ENCODE results near the gene MTMR12. TPM values are rescaled to one million over a fixed set of nuclear protein-coding genes. Genes with fewer than 3 reads are reported as not detected.
"Not testable (repeated sequence)": the region's sequence is repeated elsewhere in the genome, so short reads cannot be mapped to it uniquely, and the experiment has no call there.

Gene MTMR12
- total and polyA plus RNA-seq, 2 donors: 11.7 to 12.9 TPM

DNA sequence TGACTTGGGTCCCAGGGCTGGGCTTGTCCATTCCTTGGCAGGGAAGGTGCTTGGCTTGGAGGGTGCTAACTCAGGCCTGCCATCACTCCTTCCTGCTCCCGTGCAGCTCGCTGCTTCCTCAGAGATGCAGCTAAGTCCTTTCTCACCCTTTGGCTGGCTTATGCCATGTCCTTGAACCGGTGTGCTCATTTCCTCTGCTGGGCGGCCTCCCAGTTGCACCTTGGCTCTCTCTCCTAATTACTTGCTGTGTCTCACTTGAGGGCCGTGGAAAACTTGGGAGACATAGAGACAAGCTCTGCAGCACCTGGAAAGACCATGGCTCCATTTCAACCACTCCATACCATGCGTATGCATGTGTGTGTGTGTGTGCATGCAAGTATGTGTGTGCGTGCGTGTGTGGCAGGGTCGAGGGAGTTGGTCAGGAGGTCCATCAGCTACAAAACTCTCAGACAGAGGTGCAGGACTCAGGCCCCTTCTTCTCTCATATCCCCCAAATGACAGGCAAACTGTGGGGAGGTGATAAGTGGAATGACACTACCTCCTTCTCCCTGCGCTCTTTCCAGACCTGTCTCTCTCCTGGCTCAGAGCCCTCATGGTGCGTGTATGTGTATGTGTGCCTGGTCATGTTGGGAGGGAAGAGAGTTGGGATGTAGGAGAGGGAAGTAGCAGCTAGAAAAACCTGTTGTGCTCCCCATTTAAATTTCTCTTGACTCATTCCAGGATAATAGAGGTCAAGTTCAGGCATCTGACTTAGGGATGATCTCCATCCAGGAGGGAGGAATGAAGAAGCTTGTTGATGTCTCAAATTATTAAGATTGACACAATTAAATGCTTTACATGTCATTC is 17.6 kb upstream of the MTMR12 start:
- Histone ChIP-seq H3K27ac (ENCODE audit: low read depth in 1 of 2, low read length in 1 of 2) (no peak overlapping the region), H3K4me1 (ENCODE audit: control insufficient read depth in 2 of 2, insufficient read depth in 2 of 2, low read length in 2 of 2) (no peaks in the 10 kb centered on the region), H3K4me3 (ENCODE audit: low read length in 2 of 2) (no peak overlapping the region), H3K36me3 (ENCODE audit: control insufficient read depth in 2 of 2, insufficient read depth in 2 of 2, low read length in 1 of 2) (no peaks in the 10 kb centered on the region), H3K9me3 (ENCODE audit: control insufficient read depth in 2 of 2, insufficient read depth in 1 of 2, low read length in 1 of 2) (no peaks in the 10 kb centered on the region), H3K27me3 (ENCODE audit: control insufficient read depth in 2 of 2, insufficient read depth in 1 of 2, low read length in 1 of 2) (no peaks in the 10 kb centered on the region)
- WGBS: 95% methylated on average over 11 of the region's 11 CpGs
- DNase-seq (ENCODE audit: low read depth in 6 of 9, low spot score in 9 of 9): no peak

DNA sequence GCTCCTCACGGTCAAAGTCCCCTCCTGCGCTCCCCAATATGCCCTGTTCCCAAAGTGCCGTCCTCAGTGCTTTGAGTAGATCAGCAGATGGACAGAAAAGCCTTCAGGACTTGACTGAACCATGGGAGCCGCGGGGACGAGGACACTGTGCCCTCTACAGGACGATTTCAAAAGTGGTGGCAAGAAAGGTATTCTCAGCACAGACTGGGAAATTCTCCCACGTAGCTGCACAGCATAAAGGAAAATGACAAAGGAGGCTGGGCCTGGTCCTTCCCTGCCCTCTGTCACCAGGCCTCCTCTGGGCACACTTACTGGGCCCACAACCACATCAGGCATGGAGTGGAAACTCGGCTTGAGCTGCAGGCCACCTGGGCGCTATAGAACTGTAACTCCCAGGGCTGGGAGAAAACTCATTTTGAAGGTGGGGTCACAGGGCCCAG is 16.7 kb upstream of the MTMR12 start:
- Histone ChIP-seq H3K9me3 (ENCODE audit: control insufficient read depth in 2 of 2, insufficient read depth in 1 of 2, low read length in 1 of 2) (no peaks in the 10 kb centered on the region), H3K4me1 (ENCODE audit: control insufficient read depth in 2 of 2, insufficient read depth in 2 of 2, low read length in 2 of 2) (no peaks in the 10 kb centered on the region), H3K27me3 (ENCODE audit: control insufficient read depth in 2 of 2, insufficient read depth in 1 of 2, low read length in 1 of 2) (no peaks in the 10 kb centered on the region), H3K27ac (ENCODE audit: low read depth in 1 of 2, low read length in 1 of 2) (no peak overlapping the region), H3K36me3 (ENCODE audit: control insufficient read depth in 2 of 2, insufficient read depth in 2 of 2, low read length in 1 of 2) (no peaks in the 10 kb centered on the region), H3K4me3 (ENCODE audit: low read length in 2 of 2) (no peak overlapping the region)
- 53% methylated on average over 10 of the region's 10 CpGs for WGBS
- peak in 5 of 9 donors; percentile 28 to 68 (median 41) for DNase-seq (ENCODE audit: low read depth in 6 of 9, low spot score in 9 of 9)

DNA sequence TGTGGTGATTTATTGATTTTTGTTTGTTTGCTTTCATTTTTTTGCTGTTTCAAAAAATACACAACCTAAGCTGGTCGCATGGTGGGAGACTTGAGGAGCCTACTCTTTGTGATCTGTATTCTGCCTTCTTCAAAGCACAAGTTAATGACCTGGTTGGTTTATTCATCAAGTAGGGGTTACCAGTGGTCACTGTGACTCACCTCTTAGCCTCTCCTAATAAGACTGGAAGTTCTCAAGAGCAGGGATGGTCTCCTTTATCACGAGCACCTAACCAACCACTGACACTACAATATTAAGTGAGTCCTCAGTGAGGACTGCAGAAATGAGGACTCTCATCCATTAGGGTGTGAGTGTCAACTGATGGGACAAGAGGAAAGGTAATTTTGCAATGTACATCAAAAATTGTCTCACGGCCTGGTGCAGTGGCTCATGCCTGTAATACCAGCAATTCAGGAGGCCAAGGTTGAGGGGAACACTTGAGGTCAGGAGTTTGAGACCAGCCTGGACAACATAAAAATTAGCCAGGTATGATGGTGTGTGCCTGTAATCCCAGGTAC is 13.6 kb upstream of the MTMR12 start:
- no peak overlapping the region for H3K27ac ChIP-seq (ENCODE audit: low read depth in 1 of 2, low read length in 1 of 2)
- H3K36me3 ChIP-seq (ENCODE audit: control insufficient read depth in 2 of 2, insufficient read depth in 2 of 2, low read length in 1 of 2): no peaks in the 10 kb centered on the region
- DNase-seq (ENCODE audit: low read depth in 6 of 9, low spot score in 9 of 9): no peak
- H3K9me3 ChIP-seq (ENCODE audit: control insufficient read depth in 2 of 2, insufficient read depth in 1 of 2, low read length in 1 of 2): peaks cover 0 to 21% of the 10 kb centered on the region in 2 donors
- no peaks in the 10 kb centered on the region for H3K4me1 ChIP-seq (ENCODE audit: control insufficient read depth in 2 of 2, insufficient read depth in 2 of 2, low read length in 2 of 2)
- WGBS: 95% methylated on average over 3 of the region's 3 CpGs
- H3K4me3 ChIP-seq (ENCODE audit: low read length in 2 of 2): no peak overlapping the region
- H3K27me3 ChIP-seq (ENCODE audit: control insufficient read depth in 2 of 2, insufficient read depth in 1 of 2, low read length in 1 of 2): no peaks in the 10 kb centered on the region

DNA sequence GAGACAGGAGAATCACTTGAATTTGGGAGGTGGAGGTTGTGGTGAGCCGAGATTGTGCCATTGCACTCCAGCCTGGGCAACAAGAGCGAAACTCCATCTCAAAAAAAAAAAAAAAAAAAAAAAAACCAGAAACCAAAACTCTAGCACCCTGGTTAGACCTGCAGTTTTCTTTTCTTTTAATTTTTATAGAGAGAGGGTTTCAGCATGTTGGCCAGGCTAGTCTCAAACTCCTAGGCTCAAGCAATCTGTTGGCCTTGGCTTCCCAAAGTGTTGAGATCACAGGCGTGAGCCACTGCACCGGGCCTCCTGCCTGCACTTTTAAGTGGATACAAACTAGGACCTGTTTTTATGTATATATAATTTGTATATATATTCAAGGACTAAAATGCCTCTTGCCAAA is 12.9 kb upstream of the MTMR12 start:
- no peak overlapping the region for H3K4me3 ChIP-seq (ENCODE audit: low read length in 2 of 2)
- no peaks in the 10 kb centered on the region for H3K27me3 ChIP-seq (ENCODE audit: control insufficient read depth in 2 of 2, insufficient read depth in 1 of 2, low read length in 1 of 2)
- no peak for DNase-seq (ENCODE audit: low read depth in 6 of 9, low spot score in 9 of 9)
- 90% methylated on average over 4 of the region's 4 CpGs for WGBS
- H3K4me1 ChIP-seq (ENCODE audit: control insufficient read depth in 2 of 2, insufficient read depth in 2 of 2, low read length in 2 of 2): no peaks in the 10 kb centered on the region
- H3K27ac ChIP-seq (ENCODE audit: low read depth in 1 of 2, low read length in 1 of 2): no peak overlapping the region
- H3K36me3 ChIP-seq (ENCODE audit: control insufficient read depth in 2 of 2, insufficient read depth in 2 of 2, low read length in 1 of 2): no peaks in the 10 kb centered on the region
- H3K9me3 ChIP-seq (ENCODE audit: control insufficient read depth in 2 of 2, insufficient read depth in 1 of 2, low read length in 1 of 2): peaks cover under 1 to 27% of the 10 kb centered on the region in 2 donors

DNA sequence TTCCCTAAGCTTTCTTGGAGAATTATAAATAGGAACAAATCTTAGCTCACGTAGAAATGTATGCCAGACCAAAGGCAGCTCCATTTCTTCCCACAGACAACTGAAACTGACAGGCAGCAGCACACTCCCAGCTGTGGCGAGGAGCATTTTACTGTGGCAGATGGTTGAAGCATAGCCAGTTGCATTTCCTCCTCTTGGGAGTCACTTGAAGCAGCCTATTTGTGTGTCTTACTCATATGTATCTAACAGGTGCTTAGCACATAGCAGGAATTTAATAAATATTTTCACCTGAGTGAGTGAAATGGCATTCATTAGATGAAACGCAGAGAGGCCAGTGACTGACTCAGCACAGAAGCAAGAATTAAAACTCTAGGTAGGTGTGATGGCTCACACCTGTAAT is 12.3 kb upstream of the MTMR12 start:
- no peaks in the 10 kb centered on the region for H3K4me1 ChIP-seq (ENCODE audit: control insufficient read depth in 2 of 2, insufficient read depth in 2 of 2, low read length in 2 of 2)
- H3K27ac ChIP-seq (ENCODE audit: low read depth in 1 of 2, low read length in 1 of 2): no peak overlapping the region
- H3K27me3 ChIP-seq (ENCODE audit: control insufficient read depth in 2 of 2, insufficient read depth in 1 of 2, low read length in 1 of 2): no peaks in the 10 kb centered on the region
- no peaks in the 10 kb centered on the region for H3K36me3 ChIP-seq (ENCODE audit: control insufficient read depth in 2 of 2, insufficient read depth in 2 of 2, low read length in 1 of 2)
- no peak overlapping the region for H3K4me3 ChIP-seq (ENCODE audit: low read length in 2 of 2)
- peak in 1 of 9 donors; percentile 25 for DNase-seq (ENCODE audit: low read depth in 6 of 9, low spot score in 9 of 9)
- 63% methylated on average over 3 of the region's 3 CpGs for WGBS
- peaks cover 2 to 32% of the 10 kb centered on the region in 2 donors for H3K9me3 ChIP-seq (ENCODE audit: control insufficient read depth in 2 of 2, insufficient read depth in 1 of 2, low read length in 1 of 2)

DNA sequence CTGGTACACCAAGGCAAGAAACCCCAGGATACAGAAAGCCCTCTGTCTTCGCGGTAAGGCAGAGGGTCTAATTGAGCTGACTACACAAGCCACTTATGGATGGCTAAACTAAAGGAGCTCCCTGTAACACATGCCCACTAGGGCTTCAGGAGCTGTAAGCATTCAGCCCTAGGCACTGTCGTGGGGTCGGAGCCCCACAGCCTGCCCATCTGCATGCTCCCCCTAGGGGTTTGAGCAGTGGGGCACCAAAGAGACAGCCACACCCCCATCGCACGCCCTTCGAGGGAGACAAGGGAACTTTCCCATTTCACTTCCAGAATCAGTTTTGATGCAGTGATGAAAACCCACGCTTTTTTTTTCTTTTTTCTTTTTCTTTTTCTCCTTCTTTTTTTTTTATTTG is 11.0 kb upstream of the MTMR12 start:
- H3K27ac ChIP-seq (ENCODE audit: low read depth in 1 of 2, low read length in 1 of 2): no peak overlapping the region
- H3K9me3 ChIP-seq (ENCODE audit: control insufficient read depth in 2 of 2, insufficient read depth in 1 of 2, low read length in 1 of 2): peaks cover 2 to 32% of the 10 kb centered on the region in 2 donors
- no peaks in the 10 kb centered on the region for H3K27me3 ChIP-seq (ENCODE audit: control insufficient read depth in 2 of 2, insufficient read depth in 1 of 2, low read length in 1 of 2)
- H3K4me1 ChIP-seq (ENCODE audit: control insufficient read depth in 2 of 2, insufficient read depth in 2 of 2, low read length in 2 of 2): no peaks in the 10 kb centered on the region
- H3K4me3 ChIP-seq (ENCODE audit: low read length in 2 of 2): no peak overlapping the region
- WGBS: 91% methylated on average over 8 of the region's 8 CpGs
- no peak for DNase-seq (ENCODE audit: low read depth in 6 of 9, low spot score in 9 of 9)
- H3K36me3 ChIP-seq (ENCODE audit: control insufficient read depth in 2 of 2, insufficient read depth in 2 of 2, low read length in 1 of 2): no peaks in the 10 kb centered on the region

DNA sequence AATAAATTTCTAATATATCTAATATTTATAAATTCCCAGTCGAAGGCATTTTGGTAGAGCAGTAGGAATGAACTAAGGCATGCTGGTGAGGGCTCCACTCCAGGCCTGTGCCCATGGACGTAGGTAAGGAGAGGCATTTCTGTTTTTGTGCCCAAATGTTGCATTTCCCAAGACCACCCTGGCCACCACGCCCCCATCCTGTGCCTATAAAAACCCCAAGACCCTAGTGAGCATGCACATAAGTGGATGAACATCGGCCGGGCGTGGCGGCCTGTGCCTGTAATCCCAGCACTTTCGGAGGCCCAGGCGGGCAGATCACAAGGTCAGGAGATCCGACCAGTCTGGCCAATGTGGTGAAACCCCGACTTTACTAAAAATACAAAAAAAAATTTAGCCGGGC is 10.1 kb upstream of the MTMR12 start:
- Histone ChIP-seq H3K27me3 (ENCODE audit: control insufficient read depth in 2 of 2, insufficient read depth in 1 of 2, low read length in 1 of 2) (no peaks in the 10 kb centered on the region), H3K9me3 (ENCODE audit: control insufficient read depth in 2 of 2, insufficient read depth in 1 of 2, low read length in 1 of 2) (peaks cover 2 to 32% of the 10 kb centered on the region in 2 donors), H3K4me3 (ENCODE audit: low read length in 2 of 2) (no peak overlapping the region), H3K36me3 (ENCODE audit: control insufficient read depth in 2 of 2, insufficient read depth in 2 of 2, low read length in 1 of 2) (no peaks in the 10 kb centered on the region), H3K27ac (ENCODE audit: low read depth in 1 of 2, low read length in 1 of 2) (no peak overlapping the region), H3K4me1 (ENCODE audit: control insufficient read depth in 2 of 2, insufficient read depth in 2 of 2, low read length in 2 of 2) (no peaks in the 10 kb centered on the region)
- WGBS: 95% methylated on average over 12 of the region's 12 CpGs
- no peak for DNase-seq (ENCODE audit: low read depth in 6 of 9, low spot score in 9 of 9)

DNA sequence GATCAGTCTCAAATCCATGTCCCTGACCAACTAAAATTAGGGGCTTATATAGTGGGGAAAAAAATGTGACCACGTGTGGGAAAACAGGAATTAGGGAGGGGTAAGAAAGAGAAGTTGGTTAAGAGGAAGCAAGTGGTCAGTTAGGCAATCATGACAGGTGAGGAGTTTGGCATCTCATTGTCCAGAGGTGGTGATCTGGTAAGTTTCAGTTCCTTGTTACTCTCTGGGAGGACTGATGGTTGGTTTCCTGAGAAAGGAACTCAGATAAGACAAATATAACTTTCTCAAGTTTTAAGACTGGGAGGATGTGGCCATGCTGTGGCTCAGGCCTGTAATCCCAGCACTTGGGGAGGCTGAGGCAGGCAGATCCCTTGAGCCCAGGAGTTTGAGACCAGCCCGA is 9.0 kb upstream of the MTMR12 start:
- not testable (repeated sequence) for H3K36me3 ChIP-seq (ENCODE audit: control insufficient read depth in 2 of 2, insufficient read depth in 2 of 2, low read length in 1 of 2); H3K4me3 ChIP-seq (ENCODE audit: low read length in 2 of 2); H3K4me1 ChIP-seq (ENCODE audit: control insufficient read depth in 2 of 2, insufficient read depth in 2 of 2, low read length in 2 of 2); H3K27ac ChIP-seq (ENCODE audit: low read depth in 1 of 2, low read length in 1 of 2); DNase-seq (ENCODE audit: low read depth in 6 of 9, low spot score in 9 of 9); H3K27me3 ChIP-seq (ENCODE audit: control insufficient read depth in 2 of 2, insufficient read depth in 1 of 2, low read length in 1 of 2)
- peaks cover 2 to 32% of the 10 kb centered on the region in 2 donors for H3K9me3 ChIP-seq (ENCODE audit: control insufficient read depth in 2 of 2, insufficient read depth in 1 of 2, low read length in 1 of 2)
- WGBS: 96% methylated on average over 2 of the region's 2 CpGs

DNA sequence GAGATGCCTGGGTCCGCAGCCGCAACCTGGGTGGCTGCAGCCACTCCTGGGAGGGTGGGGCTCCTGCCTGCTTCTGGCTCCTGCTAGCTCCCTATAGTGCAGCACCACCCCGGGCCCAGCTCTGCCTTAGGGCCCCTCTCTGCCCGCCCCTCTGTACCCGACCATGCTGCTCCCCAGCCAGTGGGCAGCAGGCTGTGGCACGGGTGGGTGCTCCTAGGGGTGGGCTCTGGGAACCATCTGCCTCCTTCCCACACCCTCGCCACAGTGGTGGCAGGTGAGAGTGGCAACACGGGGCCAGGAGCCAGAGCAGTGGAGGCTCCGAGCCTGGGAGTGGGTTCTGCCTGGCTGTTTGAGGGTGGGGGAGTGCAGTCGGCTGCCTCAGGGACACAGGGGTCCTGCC is 7.8 kb upstream of the MTMR12 start:
- Histone ChIP-seq H3K9me3 (ENCODE audit: control insufficient read depth in 2 of 2, insufficient read depth in 1 of 2, low read length in 1 of 2) (peaks cover 2 to 32% of the 10 kb centered on the region in 2 donors), H3K36me3 (ENCODE audit: control insufficient read depth in 2 of 2, insufficient read depth in 2 of 2, low read length in 1 of 2) (no peaks in the 10 kb centered on the region), H3K4me1 (ENCODE audit: control insufficient read depth in 2 of 2, insufficient read depth in 2 of 2, low read length in 2 of 2) (no peaks in the 10 kb centered on the region), H3K4me3 (ENCODE audit: low read length in 2 of 2) (no peak overlapping the region), H3K27me3 (ENCODE audit: control insufficient read depth in 2 of 2, insufficient read depth in 1 of 2, low read length in 1 of 2) (no peaks in the 10 kb centered on the region), H3K27ac (ENCODE audit: low read depth in 1 of 2, low read length in 1 of 2) (no peak overlapping the region)
- 89% methylated on average over 10 of the region's 10 CpGs for WGBS
- DNase-seq (ENCODE audit: low read depth in 6 of 9, low spot score in 9 of 9): no peak

Measured in thymus (tissue), 11 donors.